Mesenchymal stem cell (in vitro differentiated cells and primary cell): ENCODE data around the gene NDNF.

Experiments used
- DNase-seq: peaks from one replicate; pipeline ENCODE4 v3.0.0-alpha.2; 2013
- H2AFZ ChIP-seq: one replicate; pipeline ENCODE4 v1.6.1; 2013; ENCODE audit warnings: low read depth, mild to moderate bottlenecking, control low read depth, inconsistent platforms, low read length, moderate library complexity
- H2AK5ac ChIP-seq: 2 replicates; pipeline ENCODE4 v1.6.1; 2013; ENCODE audit warnings: low read length, moderate library complexity, mild to moderate bottlenecking, inconsistent platforms; ENCODE audit not compliant: severe bottlenecking
- H2BK120ac ChIP-seq: one replicate; pipeline ENCODE4 v1.6.1; 2013; ENCODE audit warnings: low read depth, mild to moderate bottlenecking, inconsistent platforms, low read length, moderate library complexity
- H2BK12ac ChIP-seq, 2 experiments: one replicate each; pipeline ENCODE4 v1.6.1; 2013; ENCODE audit warnings: inconsistent platforms in 2 of 2, low read length in 2 of 2, mild to moderate bottlenecking in 2 of 2, moderate library complexity in 2 of 2, control low read depth in 1 of 2
- H2BK15ac ChIP-seq: one replicate; pipeline ENCODE4 v1.6.1; 2013; ENCODE audit warnings: mild to moderate bottlenecking, low read depth, inconsistent platforms; ENCODE audit not compliant: poor library complexity, severe bottlenecking
- H2BK5ac ChIP-seq: 2 replicates; pipeline ENCODE4 v1.6.1; 2013; ENCODE audit warnings: low read depth, mild to moderate bottlenecking, low read length, control low read depth, inconsistent platforms; ENCODE audit not compliant: poor library complexity, severe bottlenecking
- H3K14ac ChIP-seq, 2 experiments: one replicate each; pipeline ENCODE4 v1.6.1; 2013; ENCODE audit warnings: inconsistent platforms in 2 of 2, low read length in 2 of 2, control low read depth in 1 of 2, mild to moderate bottlenecking in 1 of 2, moderate library complexity in 1 of 2
- H3K18ac ChIP-seq, 2 experiments: one replicate each; pipeline ENCODE4 v1.6.1; 2013; ENCODE audit warnings: inconsistent platforms in 2 of 2, low read length in 2 of 2, control low read depth in 1 of 2, low read depth in 1 of 2, mild to moderate bottlenecking in 1 of 2
- H3K23ac ChIP-seq, 2 experiments: one replicate each; pipeline ENCODE4 v1.6.1; 2013; ENCODE audit warnings: inconsistent platforms in 2 of 2, low read length in 2 of 2, mild to moderate bottlenecking in 2 of 2, moderate library complexity in 2 of 2, control low read depth in 1 of 2
- H3K27ac ChIP-seq: 2 replicates; pipeline ENCODE4 v1.5.1; 2013; ENCODE audit warnings: mild to moderate bottlenecking, moderate library complexity, low read length, control low read depth, inconsistent platforms; ENCODE audit not compliant: poor library complexity, severe bottlenecking
- H3K27me3 ChIP-seq, 2 experiments: 2 replicates each; pipeline versions ENCODE4 v1.6.1 to v1.7.0; 2013; ENCODE audit warnings: low read length in 2 of 2, mild to moderate bottlenecking in 2 of 2, moderate library complexity in 2 of 2, control low read depth in 1 of 2, inconsistent platforms in 1 of 2; ENCODE audit not compliant: control insufficient read depth in 1 of 2, insufficient read depth in 1 of 2
- H3K36me3 ChIP-seq, 2 experiments: 2 replicates each; pipeline versions ENCODE4 v1.6.1 to v1.7.0; 2013; ENCODE audit warnings: low read length in 2 of 2, control low read depth in 1 of 2, inconsistent platforms in 1 of 2, low read depth in 1 of 2, mild to moderate bottlenecking in 1 of 2; ENCODE audit not compliant: insufficient read depth in 2 of 2, control insufficient read depth in 1 of 2
- H3K4ac ChIP-seq, 2 experiments: one replicate each; pipeline ENCODE4 v1.6.1; 2013; ENCODE audit warnings: inconsistent platforms in 2 of 2, low read length in 2 of 2, mild to moderate bottlenecking in 2 of 2, moderate library complexity in 2 of 2, control low read depth in 1 of 2, low read depth in 1 of 2
- H3K4me1 ChIP-seq: 2 replicates; pipeline ENCODE4 v1.6.1; 2013; ENCODE audit warnings: low read depth, low read length, control low read depth; ENCODE audit not compliant: control insufficient read depth, insufficient read depth
- H3K4me2 ChIP-seq: 2 replicates; pipeline ENCODE4 v1.6.1; 2013; ENCODE audit warnings: low read length, mild to moderate bottlenecking, inconsistent platforms; ENCODE audit not compliant: poor library complexity, severe bottlenecking
- H3K4me3 ChIP-seq, 2 experiments: 2 replicates each; pipeline versions ENCODE4 v1.5.1 to v1.7.0; 2013; ENCODE audit warnings: low read length in 2 of 2, mild to moderate bottlenecking in 2 of 2, control low read depth in 1 of 2, low read depth in 1 of 2; ENCODE audit not compliant: insufficient read depth in 1 of 2
- H3K79me1 ChIP-seq: replicated peaks from 2 replicates; pipeline ENCODE4 v1.6.1; 2013; ENCODE audit warnings: mild to moderate bottlenecking, control low read depth, low read length, inconsistent platforms; ENCODE audit not compliant: poor library complexity, severe bottlenecking
- H3K9ac ChIP-seq: 2 replicates; pipeline ENCODE4 v1.7.0; 2013; ENCODE audit warnings: mild to moderate bottlenecking, low read length, moderate library complexity
- H3K9me3 ChIP-seq: 2 replicates; pipeline ENCODE4 v1.7.0; 2013; ENCODE audit warnings: mild to moderate bottlenecking, low read length; ENCODE audit not compliant: control insufficient read depth
- H4K8ac ChIP-seq: one replicate; pipeline ENCODE4 v1.6.1; 2013; ENCODE audit warnings: inconsistent platforms, mild to moderate bottlenecking, low read length, moderate library complexity
- H4K91ac ChIP-seq: one replicate; pipeline ENCODE4 v1.6.1; 2013; ENCODE audit warnings: mild to moderate bottlenecking, low read length, inconsistent platforms
- WGBS: methylation state at CpG from one replicate; pipeline ENCODE4 v1.1.7; 2013; ENCODE audit warnings: mixed read lengths; 5-methylcytosine and 5-hydroxymethylcytosine counted together

Gene NDNF

DNA sequence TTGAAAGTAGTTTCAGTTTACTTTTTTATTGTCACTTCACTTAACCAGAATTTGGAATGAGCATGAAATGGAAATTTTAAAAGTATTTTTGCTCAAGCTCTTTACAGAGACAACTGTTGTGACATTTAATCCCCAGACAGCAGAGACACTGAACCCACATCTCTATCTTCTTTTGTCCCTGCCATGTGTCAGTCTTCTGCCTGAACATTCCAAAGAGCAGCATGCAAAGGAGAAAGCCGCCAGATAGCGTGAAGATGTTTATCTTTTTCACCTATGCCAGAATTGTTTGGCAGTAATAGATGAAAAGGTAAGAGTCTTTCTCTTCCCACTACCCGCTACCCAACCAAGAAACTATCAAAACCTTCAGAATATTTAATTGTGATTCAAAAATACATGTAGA, 46.8 kb downstream of the NDNF start:
- Histone ChIP-seq H3K9ac (no peak overlapping the region), H3K27me3 (no peaks in the 10 kb centered on the region), H3K4ac (no peak overlapping the region), H2AK5ac (no peak overlapping the region), H3K4me3 (no peak overlapping the region), H3K4me1 (no peaks in the 10 kb centered on the region), H3K27ac (no peak overlapping the region), H2BK15ac (no peak overlapping the region), H3K18ac (no peak overlapping the region), H2BK120ac (no peak overlapping the region), H4K91ac (no peak overlapping the region), H3K36me3 (no peaks in the 10 kb centered on the region), H3K9me3 (no peaks in the 10 kb centered on the region), H2BK5ac (no peak overlapping the region), H2AFZ (no peak overlapping the region), H3K14ac (no peak overlapping the region), H3K23ac (no peak overlapping the region), H2BK12ac (no peak overlapping the region), H3K79me1 (no peaks in the 10 kb centered on the region), H4K8ac (no peak overlapping the region), H3K4me2 (no peak overlapping the region)
- no peak for DNase-seq
- WGBS: no CpG with 5 or more reads among the region's 3 CpGs

DNA sequence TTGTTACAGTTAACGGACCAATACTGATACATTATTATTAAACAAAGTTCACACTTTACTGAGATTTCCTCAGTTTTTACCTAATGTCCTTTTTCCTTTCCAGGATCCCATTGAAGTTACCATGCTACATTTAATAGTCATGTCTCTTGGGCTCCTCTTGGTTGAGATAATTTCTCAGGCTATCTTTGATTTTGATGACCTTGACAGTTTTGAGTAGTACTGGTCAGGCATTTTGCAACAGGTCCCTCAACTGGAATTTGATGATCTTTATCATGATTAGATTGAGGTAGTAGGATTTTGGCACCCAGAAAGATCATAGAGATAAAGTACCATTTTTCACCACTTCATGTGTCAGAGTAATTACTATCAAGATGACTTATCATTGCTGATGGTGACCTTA, 53.8 kb downstream of the NDNF start:
- H3K4ac ChIP-seq: no peak overlapping the region
- H3K18ac ChIP-seq: no peak overlapping the region
- H4K8ac ChIP-seq: no peak overlapping the region
- no peak overlapping the region for H2AK5ac ChIP-seq
- no peak overlapping the region for H2BK120ac ChIP-seq
- H3K79me1 ChIP-seq: no peaks in the 10 kb centered on the region
- no peak overlapping the region for H3K14ac ChIP-seq
- H2BK5ac ChIP-seq: no peak overlapping the region
- H3K27me3 ChIP-seq: no peaks in the 10 kb centered on the region
- no peak overlapping the region for H2BK15ac ChIP-seq
- no peaks in the 10 kb centered on the region for H3K36me3 ChIP-seq
- no peak overlapping the region for H3K27ac ChIP-seq
- no peak overlapping the region for H3K4me2 ChIP-seq
- no peak overlapping the region for H3K4me3 ChIP-seq
- H3K4me1 ChIP-seq: no peaks in the 10 kb centered on the region
- H2AFZ ChIP-seq: no peak overlapping the region
- H2BK12ac ChIP-seq: no peak overlapping the region
- H4K91ac ChIP-seq: no peak overlapping the region
- WGBS: 100% methylated on average over 1 of the region's 1 CpG
- no peak for DNase-seq
- no peak overlapping the region for H3K23ac ChIP-seq
- H3K9me3 ChIP-seq: no peaks in the 10 kb centered on the region
- H3K9ac ChIP-seq: no peak overlapping the region

DNA sequence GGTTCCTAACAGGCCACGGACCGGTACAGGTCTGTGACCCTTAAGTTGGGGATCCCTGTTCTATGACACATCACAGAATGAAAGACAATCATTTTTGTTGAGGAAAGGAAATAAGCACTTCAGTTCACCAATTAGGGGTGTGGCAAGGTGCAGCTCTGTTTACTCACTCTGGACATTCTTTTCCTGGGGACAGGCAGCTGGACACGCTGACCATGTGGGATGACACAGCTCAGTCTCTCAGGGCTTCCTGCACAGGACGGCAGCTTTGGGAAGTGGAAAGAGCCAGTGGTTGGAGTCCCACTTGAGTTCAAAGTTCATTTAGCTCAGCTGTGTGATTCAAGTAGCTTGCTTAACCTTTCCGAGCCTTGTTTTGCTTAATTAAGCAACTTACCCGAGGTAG, 55.7 kb downstream of the NDNF start:
- H3K27ac ChIP-seq: no peak overlapping the region
- H4K8ac ChIP-seq: no peak overlapping the region
- no peak overlapping the region for H2BK120ac ChIP-seq
- H2BK5ac ChIP-seq: no peak overlapping the region
- no peak overlapping the region for H3K14ac ChIP-seq
- no peak overlapping the region for H3K4me3 ChIP-seq
- no peak overlapping the region for H3K4me2 ChIP-seq
- no peak overlapping the region for H3K23ac ChIP-seq
- no peak overlapping the region for H2BK15ac ChIP-seq
- H2BK12ac ChIP-seq: no peak overlapping the region
- H4K91ac ChIP-seq: no peak overlapping the region
- 40% methylated on average over 6 of the region's 6 CpGs for WGBS
- H3K4ac ChIP-seq: no peak overlapping the region
- H3K36me3 ChIP-seq: no peaks in the 10 kb centered on the region
- H3K79me1 ChIP-seq: no peaks in the 10 kb centered on the region
- DNase-seq: no peak
- no peak overlapping the region for H2AK5ac ChIP-seq
- no peak overlapping the region for H2AFZ ChIP-seq
- H3K9ac ChIP-seq: no peak overlapping the region
- H3K9me3 ChIP-seq: no peaks in the 10 kb centered on the region
- no peak overlapping the region for H3K18ac ChIP-seq
- H3K4me1 ChIP-seq: no peaks in the 10 kb centered on the region
- H3K27me3 ChIP-seq: no peaks in the 10 kb centered on the region

DNA sequence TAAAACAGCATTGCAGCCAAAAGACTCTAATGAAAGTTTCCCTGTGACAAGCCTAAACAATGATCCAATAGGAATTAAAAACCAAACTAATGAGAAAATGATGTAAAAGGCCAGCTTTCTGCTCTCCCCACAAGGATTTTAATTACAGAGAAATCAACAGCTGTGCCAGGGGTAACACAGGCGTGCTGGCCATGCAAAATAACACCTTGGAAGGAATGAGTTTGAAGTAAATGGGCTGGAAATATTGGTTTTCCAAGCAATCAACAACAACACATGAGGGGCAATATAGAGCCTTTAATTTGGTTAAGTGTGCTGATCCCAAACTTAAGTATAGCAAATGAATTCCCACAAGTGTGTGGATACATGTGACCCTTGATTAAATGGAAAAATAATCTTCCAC, 56.9 kb downstream of the NDNF start:
- Histone ChIP-seq H3K27me3 (no peaks in the 10 kb centered on the region), H2BK120ac (no peak overlapping the region), H3K4me2 (no peak overlapping the region), H3K27ac (no peak overlapping the region), H4K8ac (no peak overlapping the region), H3K23ac (no peak overlapping the region), H3K79me1 (no peaks in the 10 kb centered on the region), H3K18ac (no peak overlapping the region), H2BK12ac (no peak overlapping the region), H3K36me3 (no peaks in the 10 kb centered on the region), H3K4ac (no peak overlapping the region), H4K91ac (no peak overlapping the region), H2BK5ac (no peak overlapping the region), H2AK5ac (no peak overlapping the region), H2AFZ (no peak overlapping the region), H2BK15ac (no peak overlapping the region), H3K9me3 (no peaks in the 10 kb centered on the region), H3K4me1 (no peaks in the 10 kb centered on the region), H3K14ac (no peak overlapping the region), H3K9ac (no peak overlapping the region), H3K4me3 (no peak overlapping the region)
- DNase-seq: no peak
- WGBS: 75% methylated on average over 1 of the region's 1 CpG
